Measurements from ENCODE around the gene TSHR.

DNA sequence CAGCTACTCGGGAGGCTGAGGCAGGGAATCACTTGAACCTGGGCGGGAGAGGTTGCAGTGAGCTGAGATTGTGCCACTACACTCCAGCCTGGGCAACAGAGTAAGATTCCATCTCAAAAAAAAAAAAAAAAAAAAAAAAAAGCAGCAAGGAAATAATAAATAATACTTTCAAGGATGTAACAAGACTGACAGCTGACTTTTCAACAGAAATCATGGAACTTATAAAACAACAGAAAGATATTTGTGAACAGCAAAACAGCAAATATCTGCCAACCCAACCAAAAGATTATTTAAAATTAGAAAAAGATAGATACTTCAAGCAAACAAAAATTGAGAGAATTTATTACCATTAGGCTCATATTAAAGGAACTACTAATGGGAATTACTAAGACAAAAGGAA lies 115.1 kb downstream of the TSHR start:
- TF ChIP-seq, protein P1, sequence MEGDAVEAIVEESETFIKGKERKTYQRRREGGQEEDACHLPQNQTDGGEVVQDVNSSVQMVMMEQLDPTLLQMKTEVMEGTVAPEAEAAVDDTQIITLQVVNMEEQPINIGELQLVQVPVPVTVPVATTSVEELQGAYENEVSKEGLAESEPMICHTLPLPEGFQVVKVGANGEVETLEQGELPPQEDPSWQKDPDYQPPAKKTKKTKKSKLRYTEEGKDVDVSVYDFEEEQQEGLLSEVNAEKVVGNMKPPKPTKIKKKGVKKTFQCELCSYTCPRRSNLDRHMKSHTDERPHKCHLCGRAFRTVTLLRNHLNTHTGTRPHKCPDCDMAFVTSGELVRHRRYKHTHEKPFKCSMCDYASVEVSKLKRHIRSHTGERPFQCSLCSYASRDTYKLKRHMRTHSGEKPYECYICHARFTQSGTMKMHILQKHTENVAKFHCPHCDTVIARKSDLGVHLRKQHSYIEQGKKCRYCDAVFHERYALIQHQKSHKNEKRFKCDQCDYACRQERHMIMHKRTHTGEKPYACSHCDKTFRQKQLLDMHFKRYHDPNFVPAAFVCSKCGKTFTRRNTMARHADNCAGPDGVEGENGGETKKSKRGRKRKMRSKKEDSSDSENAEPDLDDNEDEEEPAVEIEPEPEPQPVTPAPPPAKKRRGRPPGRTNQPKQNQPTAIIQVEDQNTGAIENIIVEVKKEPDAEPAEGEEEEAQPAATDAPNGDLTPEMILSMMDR (IDR thresholded peaks at IDR 0.05 in 2 of 3, conservative IDR thresholded peaks at IDR 0.05 in 1 of 3; ENCODE audit: borderline replicate concordance in 1 of 3, insufficient read depth in 1 of 3, low read depth in 2 of 3, low read length in 2 of 3) = no peak
- TF ChIP-seq, protein P2, sequence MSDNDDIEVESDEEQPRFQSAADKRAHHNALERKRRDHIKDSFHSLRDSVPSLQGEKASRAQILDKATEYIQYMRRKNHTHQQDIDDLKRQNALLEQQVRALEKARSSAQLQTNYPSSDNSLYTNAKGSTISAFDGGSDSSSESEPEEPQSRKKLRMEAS (IDR thresholded peaks at IDR 0.05) = no peak
- TF ChIP-seq ZNF274 (IDR thresholded peaks at IDR 0.05; ENCODE audit: low read depth, low read length) (no peak), ZFX (IDR thresholded peaks at IDR 0.05) (no peak), EGR1 (IDR thresholded peaks at IDR 0.05; ENCODE audit: low read depth) (no peak), CEBPB (IDR thresholded peaks at IDR 0.05; ENCODE audit: low read depth) (no peak), POLR2A (IDR thresholded peaks at IDR 0.05; ENCODE audit: borderline replicate concordance, extremely low read depth, insufficient read depth, insufficient read length) (no peak), POLR2AphosphoS5 (IDR thresholded peaks at IDR 0.05; ENCODE audit: low read depth, low read length) (no peak), YY1 (IDR thresholded peaks at IDR 0.05; ENCODE audit: extremely low read depth, insufficient replicate concordance, low read depth, low read length) (no peak), SIN3A (IDR thresholded peaks at IDR 0.05; ENCODE audit: low read depth) (no peak)
- TF ChIP-seq, protein P3, sequence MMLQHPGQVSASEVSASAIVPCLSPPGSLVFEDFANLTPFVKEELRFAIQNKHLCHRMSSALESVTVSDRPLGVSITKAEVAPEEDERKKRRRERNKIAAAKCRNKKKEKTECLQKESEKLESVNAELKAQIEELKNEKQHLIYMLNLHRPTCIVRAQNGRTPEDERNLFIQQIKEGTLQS (IDR thresholded peaks at IDR 0.05) = no peak

Data from HCT116 (cell line).